K562 (cell line): Measurements from ENCODE around the gene FMNL2. TPM values are rescaled to one million over a fixed set of nuclear protein-coding genes. Genes with fewer than 3 reads are reported as not detected.

Experiments
- ATAC-seq: fragments of 200-7000 bp; cut with Tn5 transposase; 3 replicates; pipeline ENCODE4 v1.9.1; 2020; ENCODE audit warnings: moderate library complexity
- BruUV-seq: library from RNA; stranded (reverse); fragments of 400-500 nt; replicated peaks from 2 replicates; lab custom pipeline; 2021; lab: Mats Ljungman, UMichigan
- CTCF ChIA-PET: fragments of 300-600 bp; formaldehyde crosslinking; extraction: SDS; loops from one replicate; lab custom pipeline; 2021; ENCODE audit warnings: low intra/inter-chr PET ratio; lab: Yijun Ruan, JAX
- POLR2A ChIA-PET: fragments of 300-600, 350-650 bp; sonication (Branson Sonifier 250); formaldehyde crosslinking; extraction: SDS; loops from one replicate; lab custom pipeline; 2021; ENCODE audit warnings: antibody characterized with exemption, inconsistent platforms; lab: Yijun Ruan, JAX
- DNase-seq, 4 experiments: peaks; one replicate each; pipeline versions ENCODE4 v3.0.0 to v3.0.0-alpha.2; 2011 to 2018; ENCODE audit warnings: low spot score in 3 of 4, mixed read lengths in 3 of 4; ENCODE audit errors: extremely low read depth in 1 of 4
- FAIRE-seq: peaks from 2 replicates; lab custom pipeline; 2011; peaks lifted over from hg19 to GRCh38; lab: Jason Lieb, UNC
- H2AFZ ChIP-seq: 2 replicates; pipeline ENCODE4 v1.6.0; 2011; ENCODE audit warnings: low read depth, low read length, control low read depth, inconsistent platforms
- H3K27ac ChIP-seq: fragments of 200-600 bp; 3 replicates; pipeline ENCODE4 v1.8.0; 2011; ENCODE audit warnings: low read depth, mild to moderate bottlenecking, control low read depth, inconsistent platforms, low read length, moderate library complexity, mixed read lengths; ENCODE audit errors: extremely low read depth
- H3K27me3 ChIP-seq, 2 experiments: fragments of 300-600 bp in 1 of 2; 2 replicates in 1 of 2; 3 replicates in 1 of 2; pipeline versions ENCODE4 v1.6.0 to v1.8.0; 2011; ENCODE audit warnings: inconsistent platforms in 2 of 2, low read length in 2 of 2, mild to moderate bottlenecking in 1 of 2, mixed read lengths in 1 of 2, moderate library complexity in 1 of 2; ENCODE audit not compliant: control insufficient read depth in 2 of 2, insufficient read depth in 2 of 2
- H3K36me3 ChIP-seq: fragments of 300-600 bp; 3 replicates; pipeline ENCODE4 v1.8.0; 2011; ENCODE audit warnings: mild to moderate bottlenecking, low read length, inconsistent platforms; ENCODE audit not compliant: control insufficient read depth, insufficient read depth
- H3K4me1 ChIP-seq, 2 experiments: fragments of 200-600 bp in 1 of 2; replicated peaks in 1 of 2; 2 replicates in 1 of 2; 3 replicates in 1 of 2; pipeline versions ENCODE4 v1.5.1 to v1.8.0; 2011; ENCODE audit warnings: inconsistent platforms in 2 of 2, low read length in 2 of 2, mild to moderate bottlenecking in 1 of 2, mixed read lengths in 1 of 2, moderate library complexity in 1 of 2; ENCODE audit not compliant: control insufficient read depth in 2 of 2, insufficient read depth in 2 of 2
- H3K4me2 ChIP-seq: 2 replicates; pipeline ENCODE4 v1.6.1; 2011; ENCODE audit warnings: low read length, control low read depth, inconsistent platforms, mixed read lengths; ENCODE audit not compliant: insufficient read depth
- H3K4me3 ChIP-seq: fragments of 200-600 bp; sonication (generic), shearing (Covaris generic); 2 replicates; pipeline ENCODE4 v1.5.1; 2016; ENCODE audit warnings: control low read depth, inconsistent platforms
- H3K79me2 ChIP-seq: fragments of 200-600 bp; 3 replicates; pipeline ENCODE4 v1.8.0; 2011; ENCODE audit warnings: low read length, inconsistent platforms; ENCODE audit not compliant: control insufficient read depth, insufficient read depth
- H3K9ac ChIP-seq, 2 experiments: 2 replicates each; pipeline versions ENCODE4 v1.6.0 to v1.6.1; 2011; ENCODE audit warnings: low read depth in 2 of 2, low read length in 2 of 2, control low read depth in 1 of 2, inconsistent platforms in 1 of 2, mild to moderate bottlenecking in 1 of 2, mixed read lengths in 1 of 2; ENCODE audit not compliant: insufficient read depth in 1 of 2
- H3K9me1 ChIP-seq: one replicate; pipeline ENCODE4 v1.6.0; 2011; ENCODE audit warnings: inconsistent platforms, mild to moderate bottlenecking, low read length, moderate library complexity; ENCODE audit not compliant: control insufficient read depth, insufficient read depth
- H3K9me3 ChIP-seq: replicated peaks from 2 replicates; pipeline ENCODE4 v1.5.1; 2011; ENCODE audit warnings: low read depth, low read length, inconsistent platforms; ENCODE audit not compliant: control insufficient read depth, insufficient read depth
- H4K20me1 ChIP-seq: replicated peaks from 2 replicates; pipeline ENCODE4 v1.6.1; 2011; ENCODE audit warnings: low read length, inconsistent platforms, mixed read lengths; ENCODE audit not compliant: control insufficient read depth, insufficient read depth
- COPS2 ChIP-seq: fragments of 450-650 bp; conservative IDR thresholded peaks from 2 replicates; pipeline ENCODE4 v1.6.1; 2016; ENCODE audit warnings: mild to moderate bottlenecking, moderate library complexity
- KDM4B ChIP-seq, 2 experiments: fragments of 450-650 bp in 1 of 2; sonication (generic) in 1 of 2; IDR thresholded peaks; 2 replicates each; pipeline ENCODE4 v1.6.1; 2016 to 2017; ENCODE audit warnings: borderline replicate concordance in 2 of 2, antibody characterized with exemption in 1 of 2, low read depth in 1 of 2, mild to moderate bottlenecking in 1 of 2
- NR3C1 ChIP-seq: sonication (generic); formaldehyde crosslinking; IDR thresholded peaks from 2 replicates; pipeline ENCODE4 v1.8.1; 2022; ENCODE audit warnings: missing genetic modification reagents
- RAD21 ChIP-seq, 2 experiments: fragments of 250-450 bp in 1 of 2; fragments of 450-650 bp in 1 of 2; sonication (Bioruptor Pico) in 1 of 2; formaldehyde crosslinking in 1 of 2; IDR thresholded peaks in 1 of 2; conservative IDR thresholded peaks in 1 of 2; 2 replicates each; pipeline versions ENCODE4 v1.4.0 to v1.8.0; 2020 to 2022; ENCODE audit warnings: mild to moderate bottlenecking in 2 of 2, moderate library complexity in 1 of 2
- REST ChIP-seq, 2 experiments: fragments of 450-650 bp; formaldehyde crosslinking in 1 of 2; IDR thresholded peaks; 2 replicates each; pipeline versions ENCODE4 v1.4.0 to v1.6.1; 2014 to 2020; ENCODE audit warnings: mild to moderate bottlenecking in 2 of 2, borderline replicate concordance in 1 of 2, low read depth in 1 of 2
- SMC3 ChIP-seq: conservative IDR thresholded peaks from 2 replicates; pipeline ENCODE4 v1.6.1; 2011; ENCODE audit warnings: low read depth, low read length, improper control_type of control experiment; ENCODE audit not compliant: insufficient read depth
- WGBS: fragments of 100-300 bp; shearing (Covaris generic); methylation state at CpG from one replicate; pipeline ENCODE4 v1.1.6; 2016; ENCODE audit warnings: low coverage, mixed read lengths; ENCODE audit not compliant: insufficient coverage; ENCODE audit errors: missing lambda C conversion rate; 5-methylcytosine and 5-hydroxymethylcytosine counted together
- in situ Hi-C: fragments of 300-500 bp; cut with MboI; formaldehyde crosslinking; loops from 4 replicates; pipeline ENCODE4 v1.15.0; 2018; ENCODE audit warnings: inconsistent platforms, mixed read lengths
- intact Hi-C: fragments of 100-400 bp; cut with micrococcal nuclease; formaldehyde crosslinking; loops from 2 replicates; pipeline ENCODE4 v1.14.2; 2022
- polyA plus RNA-seq, 8 experiments: library from polyadenylated mRNA; depleted of rRNA in 4 of 8; stranded (reverse) in 5 of 8; unstranded in 3 of 8; fragments of >200 nt; fragmentation: Nextera tagmentation in 2 of 8; fragmentation: Illumina TruSeq in 1 of 8; extraction: Ambion mirVana in 2 of 8; extraction: Trizol in 1 of 8; gene quantifications; 2 replicates each; pipeline versions ENCODE4 v1.2.1 to v1.2.3, GENCODE V29; 2011 to 2014; ENCODE audit warnings: inconsistent platforms in 1 of 8, missing spikeins in 1 of 8
- total RNA-seq, 7 experiments: library from RNA; depleted of rRNA in 6 of 7; stranded (reverse); fragments of >200 nt in 6 of 7; fragmentation: Illumina TruSeq in 2 of 7; extraction: Trizol in 2 of 7; gene quantifications; 2 replicates each; pipeline versions ENCODE4 v1.2.1 to v1.2.3, GENCODE V29; 2011 to 2021; ENCODE audit warnings: low replicate concordance in 1 of 7
- TF ChIP-seq, protein P1 (sequence below), 3 experiments: IDR thresholded peaks in 2 of 3; conservative IDR thresholded peaks in 1 of 3; 2 replicates each; pipeline ENCODE4 v1.5.1; 2011 to 2012; ENCODE audit warnings: low read length in 3 of 3, mild to moderate bottlenecking in 3 of 3, control low read depth in 2 of 3, improper control_type of control experiment in 1 of 3, inconsistent platforms in 1 of 3, low read depth in 1 of 3, mixed read lengths in 1 of 3, moderate library complexity in 1 of 3; ENCODE audit not compliant: insufficient read depth in 2 of 3

FMNL2 gene
- total and polyA plus RNA-seq, 9 of the 15 experiments (the other 6 are each of a cell fraction or from before 2014, with no cell fraction given) = 0.15 to 0.49 (median 0.24) TPM; not detected in 1

DNA sequence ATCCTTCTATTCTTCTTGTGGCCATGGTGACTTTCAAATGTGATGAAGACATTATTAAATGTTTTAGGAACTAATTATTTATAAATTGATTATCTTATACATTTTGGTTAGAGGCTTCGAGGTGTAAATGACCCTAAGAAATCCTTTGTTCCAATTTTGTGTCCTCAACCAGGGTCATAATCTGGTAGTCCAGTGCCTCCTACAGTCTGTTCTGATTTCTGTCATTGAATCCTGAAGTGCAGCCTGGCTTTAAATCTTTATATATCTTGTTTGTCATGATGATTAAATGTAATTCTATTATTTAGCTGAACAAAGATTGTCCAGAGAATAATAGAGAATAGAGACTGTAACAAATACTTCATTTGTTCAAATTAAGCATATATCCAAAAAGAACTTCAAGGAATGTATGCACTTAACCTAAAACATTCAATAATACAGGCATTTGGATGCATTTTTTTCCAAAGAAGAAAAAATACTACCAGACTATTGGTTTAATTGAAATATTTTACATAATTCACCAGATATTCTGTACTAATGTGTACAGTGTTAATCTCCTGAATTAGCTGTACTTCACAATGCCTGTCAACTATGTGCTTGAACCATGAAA is 292.5 kb downstream of the FMNL2 start:
- peak in 3 of 4 experiments; percentile 30 to 38 (median 33) for DNase-seq
- BruUV-seq = no TSS peak
- no peak for FAIRE-seq
- no peak overlapping the region for H3K9ac ChIP-seq
- CTCF ChIA-PET = interaction anchor here (0.9 to 3.1 kb wide), 3 partner anchors 70 to 591 kb away, joined by 4 to 25 read pairs (median 9); no protein-coding TSS in a partner anchor
- no peak overlapping the region for H3K4me3 ChIP-seq
- H3K36me3 ChIP-seq = no peaks in the 10 kb centered on the region
- no peaks in the 10 kb centered on the region for H3K79me2 ChIP-seq
- H4K20me1 ChIP-seq = no peaks in the 10 kb centered on the region
- H3K4me2 ChIP-seq = no peak overlapping the region
- WGBS = 0% methylated on average over 1 of the region's 1 CpG
- H3K27ac ChIP-seq = no peak overlapping the region
- POLR2A ChIA-PET = no interaction called here
- in situ Hi-C loops (loop anchor here (5.0 kb wide), 1 partner anchor 585 kb away; no protein-coding TSS in a partner anchor), intact Hi-C loops (loop anchor here (1.0 to 5.0 kb wide), 2 partner anchors 65 to 437 kb away; no protein-coding TSS in a partner anchor)
- no peaks in the 10 kb centered on the region for H3K9me3 ChIP-seq
- H3K9me1 ChIP-seq = no peaks in the 10 kb centered on the region
- peaks cover 9 to 11% of the 10 kb centered on the region in 2 experiments; a peak in 4 of 5 replicates for H3K27me3 ChIP-seq
- peak; percentile 83 for ATAC-seq
- no peaks in the 10 kb centered on the region; a peak in 1 of 5 replicates for H3K4me1 ChIP-seq
- no peak overlapping the region for H2AFZ ChIP-seq
- TF ChIP-seq COPS2 (no peak), RAD21 (CRISPR knock-in tag; conservative IDR thresholded peaks at IDR 0.05 in 1 of 2, IDR thresholded peaks at IDR 0.05 in 1 of 2) (peak; percentile 86 to 91), SMC3 (0 out of 2 replicates have a peak, but pooled peaks have one; percentile 24), KDM4B (IDR thresholded peaks at IDR 0.05; ENCODE audit: borderline replicate concordance in 2 of 2, low read depth in 1 of 2) (no peak), NR3C1 (CRISPR knock-in tag) (no peak), REST (IDR thresholded peaks at IDR 0.05; ENCODE audit: borderline replicate concordance) (peak; percentile 70), REST (CRISPR knock-in tag; IDR thresholded peaks at IDR 0.05; ENCODE audit: low read depth) (no peak)
- TF ChIP-seq, protein P1, sequence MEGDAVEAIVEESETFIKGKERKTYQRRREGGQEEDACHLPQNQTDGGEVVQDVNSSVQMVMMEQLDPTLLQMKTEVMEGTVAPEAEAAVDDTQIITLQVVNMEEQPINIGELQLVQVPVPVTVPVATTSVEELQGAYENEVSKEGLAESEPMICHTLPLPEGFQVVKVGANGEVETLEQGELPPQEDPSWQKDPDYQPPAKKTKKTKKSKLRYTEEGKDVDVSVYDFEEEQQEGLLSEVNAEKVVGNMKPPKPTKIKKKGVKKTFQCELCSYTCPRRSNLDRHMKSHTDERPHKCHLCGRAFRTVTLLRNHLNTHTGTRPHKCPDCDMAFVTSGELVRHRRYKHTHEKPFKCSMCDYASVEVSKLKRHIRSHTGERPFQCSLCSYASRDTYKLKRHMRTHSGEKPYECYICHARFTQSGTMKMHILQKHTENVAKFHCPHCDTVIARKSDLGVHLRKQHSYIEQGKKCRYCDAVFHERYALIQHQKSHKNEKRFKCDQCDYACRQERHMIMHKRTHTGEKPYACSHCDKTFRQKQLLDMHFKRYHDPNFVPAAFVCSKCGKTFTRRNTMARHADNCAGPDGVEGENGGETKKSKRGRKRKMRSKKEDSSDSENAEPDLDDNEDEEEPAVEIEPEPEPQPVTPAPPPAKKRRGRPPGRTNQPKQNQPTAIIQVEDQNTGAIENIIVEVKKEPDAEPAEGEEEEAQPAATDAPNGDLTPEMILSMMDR (IDR thresholded peaks at IDR 0.05 in 2 of 3, conservative IDR thresholded peaks at IDR 0.05 in 1 of 3; ENCODE audit: insufficient read depth in 2 of 3, low read depth in 1 of 3, low read length in 3 of 3) = peak; percentile 43 to 73 (median 57); a peak in 4 of 6 replicates
